Heart right ventricle (tissue), 16 donors: Measurements from ENCODE around the gene STAB2. TPM values are rescaled to one million over a fixed set of nuclear protein-coding genes. Genes with fewer than 3 reads are reported as not detected.

Source experiments
- ATAC-seq, 8 donors: fragments of 200-7000 bp; cut with Tn5 transposase; one replicate each; pipeline ENCODE4 v1.9.1; 2020; ENCODE audit warnings: mild to moderate bottlenecking in 8 of 8, moderate library complexity in 8 of 8, moderate number of reproducible peaks in 1 of 8
- DNase-seq, 2 donors: peaks; one replicate each; pipeline ENCODE4 v3.0.0-alpha.2; 2020
- H3K27ac ChIP-seq, 10 donors: fragments of 200-600 bp; sonication (generic) in 2 of 10; one replicate each; pipeline versions ENCODE4 v1.5.0 to v1.8.0; 2020 to 2022; ENCODE audit warnings: mild to moderate bottlenecking in 3 of 10
- H3K27me3 ChIP-seq, 7 donors: fragments of 200-600 bp; one replicate each; pipeline ENCODE4 v1.8.0; 2021 to 2022; ENCODE audit warnings: mild to moderate bottlenecking in 2 of 7
- H3K36me3 ChIP-seq, 9 donors: fragments of 200-600 bp; sonication (generic) in 1 of 9; one replicate each; pipeline versions ENCODE4 v1.5.0 to v1.8.0; 2020 to 2022; ENCODE audit warnings: mild to moderate bottlenecking in 2 of 9
- H3K4me1 ChIP-seq, 9 donors: fragments of 200-600 bp; sonication (generic) in 1 of 9; one replicate each; pipeline versions ENCODE4 v1.5.0 to v1.8.0; 2020 to 2022; ENCODE audit warnings: mild to moderate bottlenecking in 4 of 9
- H3K4me3 ChIP-seq, 10 donors: fragments of 200-600 bp; sonication (generic) in 2 of 10; one replicate each; pipeline versions ENCODE4 v1.5.0 to v1.8.0; 2020 to 2022; ENCODE audit warnings: mild to moderate bottlenecking in 7 of 10, moderate library complexity in 2 of 10
- H3K9me3 ChIP-seq, 11 donors: fragments of 200-600 bp in 10 of 11; sonication (generic) in 2 of 11; one replicate each; pipeline versions ENCODE4 v1.5.0 to v1.8.0; 2013 to 2022; ENCODE audit warnings: mild to moderate bottlenecking in 2 of 11, control low read depth in 1 of 11, moderate library complexity in 1 of 11
- WGBS, 2 donors: extraction: QIAGEN DNeasy Blood & Tissue Kit; methylation state at CpG; one replicate each; pipeline ENCODE4 v1.1.7; 2013; ENCODE audit warnings: inconsistent platforms in 1 of 2; 5-methylcytosine and 5-hydroxymethylcytosine counted together
- intact Hi-C, 10 donors: fragments of 100-400 bp; cut with DNase I; formaldehyde crosslinking; loops; one replicate each; pipeline versions ENCODE4 v1.11.1 to v1.14.2; 2022
- polyA plus RNA-seq, 2 donors: library from polyadenylated mRNA; stranded (reverse); fragments of 200-250 nt; gene quantifications; one replicate each; pipeline ENCODE4 v1.2.3, GENCODE V29; 2013
- total RNA-seq, 10 donors: library from RNA; stranded (reverse); fragmentation: NEBNext Ultra II Directional in 3 of 10; extraction: Animal tissue kit (Norgen Biotek cat#: 25700) in 3 of 10; gene quantifications; one replicate each; pipeline versions ENCODE4 v1.2.1 to v1.2.4, GENCODE V29; 2021 to 2023
- TF ChIP-seq, protein P1 (sequence below), 9 donors: fragments of 200-600 bp; sonication (generic) in 2 of 9; IDR thresholded peaks; one replicate each; pipeline versions ENCODE4 v1.5.0 to v1.8.0; 2021 to 2022; ENCODE audit warnings: antibody characterized with exemption in 9 of 9, mild to moderate bottlenecking in 5 of 9, moderate library complexity in 1 of 9
- donor health status: Arrhythmogenic right ventricular cardiomyopathy.
- donor health status: ischemic (EF 13 %, LVEDD 7.1; RV severe dilation, severe dysfunction).
- donor health status: healthy with polysubstance abuse.
- donor health status: DM: no; HTN: yes; CAD: no.
- donor health status: DM: no; HTN: no; CAD: no.
- donor health status: ischemic (EF 25% LVEDD 6.9; RV normal size, moderate dysfunction).
- donor health status: ischemic (EF 25% LVEDD 5.7; RV mildly dilated, moderate dysfunction).
- donor health status: healthy.
- donor health status: DM: yes; HTN: yes; CAD: no.
- donor health status: Ischemic cardiomyopathy.
- donor health status: ischemic (EF 35%, LVEDD 5.7; RV mildly dilated, moderate dysfunction).
- donor health status: nonischemic (EF 11% LVEDD 7.7; RV severe dilation, severe dysfunction).
- donor health status: DM: yes; HTN: yes; CAD: no.
- donor health status: PGD.
- donor health status: ischemic (EF 29% LVEDD 5.4; RV normal size, mild dysfunction).
- donor health status: nonischemic (EF 23%, LVEDD 6.1; RV moderate dilation, normal function).

Gene STAB2
- total and polyA plus RNA-seq, 12 donors, result 0.01 to 0.50 (median 0.17) TPM; not detected in 3

- Histone ChIP-seq H3K4me1 (no peaks in the 10 kb centered on the region), H3K27me3 (peaks cover 0 to 5% (median 0%) of the 10 kb centered on the region in 7 donors), H3K27ac (no peak overlapping the region), H3K4me3 (no peak overlapping the region), H3K9me3 (no peaks in the 10 kb centered on the region), H3K36me3 (no peaks in the 10 kb centered on the region)
- TF ChIP-seq, protein P1, sequence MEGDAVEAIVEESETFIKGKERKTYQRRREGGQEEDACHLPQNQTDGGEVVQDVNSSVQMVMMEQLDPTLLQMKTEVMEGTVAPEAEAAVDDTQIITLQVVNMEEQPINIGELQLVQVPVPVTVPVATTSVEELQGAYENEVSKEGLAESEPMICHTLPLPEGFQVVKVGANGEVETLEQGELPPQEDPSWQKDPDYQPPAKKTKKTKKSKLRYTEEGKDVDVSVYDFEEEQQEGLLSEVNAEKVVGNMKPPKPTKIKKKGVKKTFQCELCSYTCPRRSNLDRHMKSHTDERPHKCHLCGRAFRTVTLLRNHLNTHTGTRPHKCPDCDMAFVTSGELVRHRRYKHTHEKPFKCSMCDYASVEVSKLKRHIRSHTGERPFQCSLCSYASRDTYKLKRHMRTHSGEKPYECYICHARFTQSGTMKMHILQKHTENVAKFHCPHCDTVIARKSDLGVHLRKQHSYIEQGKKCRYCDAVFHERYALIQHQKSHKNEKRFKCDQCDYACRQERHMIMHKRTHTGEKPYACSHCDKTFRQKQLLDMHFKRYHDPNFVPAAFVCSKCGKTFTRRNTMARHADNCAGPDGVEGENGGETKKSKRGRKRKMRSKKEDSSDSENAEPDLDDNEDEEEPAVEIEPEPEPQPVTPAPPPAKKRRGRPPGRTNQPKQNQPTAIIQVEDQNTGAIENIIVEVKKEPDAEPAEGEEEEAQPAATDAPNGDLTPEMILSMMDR (IDR thresholded peaks at IDR 0.05), result no peak
- ATAC-seq (no peak), DNase-seq (no peak)
- intact Hi-C loops, result no loop called here
- 84 to 87% methylated on average over 2 of the region's 2 CpGs for WGBS, 2 donors
Observed at GRCh38 chr12:103690426-103690825, 103.4 kb downstream of the STAB2 start.

DNA sequence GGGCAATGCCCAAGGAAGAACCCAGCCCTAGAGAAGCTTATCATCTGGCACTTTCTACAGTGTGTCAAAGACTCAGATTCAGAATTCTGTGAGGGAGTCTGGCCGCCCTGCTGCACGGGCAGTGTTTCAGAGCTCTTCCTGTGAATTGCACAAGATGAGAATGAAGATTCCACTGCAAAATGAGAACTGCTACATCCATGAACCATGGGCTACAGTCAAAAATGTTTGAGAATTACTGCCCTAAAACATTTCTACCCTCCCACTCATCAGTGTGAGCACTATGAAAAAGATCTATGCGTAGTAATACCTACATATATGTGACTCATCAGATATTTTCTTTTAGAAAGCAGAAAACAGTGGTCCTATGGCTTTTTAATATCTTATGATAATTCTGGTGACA lies 104.0 kb downstream of the STAB2 start:
- no peak overlapping the region for H3K27ac ChIP-seq
- peaks cover 0 to 7% (median 0%) of the 10 kb centered on the region in 7 donors for H3K27me3 ChIP-seq
- intact Hi-C loops, result no loop called here
- H3K4me1 ChIP-seq, result no peaks in the 10 kb centered on the region
- 78% methylated on average over 3 of the region's 3 CpGs for WGBS, 2 donors
- TF ChIP-seq, protein P1 (IDR thresholded peaks at IDR 0.05), result no peak
- ATAC-seq (no peak), DNase-seq (no peak)
- H3K9me3 ChIP-seq, result no peaks in the 10 kb centered on the region
- H3K4me3 ChIP-seq, result no peak overlapping the region
- H3K36me3 ChIP-seq, result no peaks in the 10 kb centered on the region

- TF ChIP-seq, protein P1 (IDR thresholded peaks at IDR 0.05), result no peak
- Histone ChIP-seq H3K36me3 (no peaks in the 10 kb centered on the region), H3K9me3 (no peaks in the 10 kb centered on the region), H3K27me3 (peaks cover 0 to 24% (median 4%) of the 10 kb centered on the region in 7 donors), H3K4me1 (peaks cover 0 to 21% (median 0%) of the 10 kb centered on the region in 9 donors), H3K27ac (no peak overlapping the region), H3K4me3 (no peak overlapping the region)
- DNase-seq (no peak), ATAC-seq (no peak)
- WGBS, 2 donors, result 87 to 89% methylated on average over 5 of the region's 5 CpGs
- intact Hi-C loops, result no loop called here
Observed at GRCh38 chr12:103696101-103696500, 109.0 kb downstream of the STAB2 start.

GRCh38 chr12:103697971-103698751 lies 111.1 kb downstream of the STAB2 start:
- Histone ChIP-seq H3K27me3 (peaks cover 0 to 24% (median 4%) of the 10 kb centered on the region in 7 donors), H3K36me3 (no peaks in the 10 kb centered on the region), H3K9me3 (no peaks in the 10 kb centered on the region), H3K4me3 (no peak overlapping the region), H3K4me1 (peaks cover 0 to 21% (median 0%) of the 10 kb centered on the region in 9 donors), H3K27ac (peak overlapping the region in 1 of 10 donors; percentile 13)
- peak in 1 of 8 donors; percentile 23 for ATAC-seq
- no peak for DNase-seq
- 75 to 81% methylated on average over 9 of the region's 9 CpGs for WGBS, 2 donors
- TF ChIP-seq, protein P1 (IDR thresholded peaks at IDR 0.05), result no peak
- intact Hi-C loops, result no loop called here
